Inflammatory macrophage treated with lipopolysaccharide for 1 hour (primary cell): Measurements from ENCODE around the gene CCDC30.
"Not testable (repeated sequence)": the region's sequence is repeated elsewhere in the genome, so short reads cannot be mapped to it uniquely, and the experiment has no call there.

ENCODE experiments used
- DNase-seq, 2 donors: peaks; one replicate each; pipeline ENCODE4 v3.0.0-alpha.2; 2020 to 2022

CCDC30 gene

GRCh38 chr1:42453386-42453785 is 9.7 kb upstream of the CCDC30 start:
- DNase-seq, result no peak

- DNase-seq, result no peak
These were observed 8.7 kb upstream of the CCDC30 start for GRCh38 chr1:42454403-42454802.

- peak; percentile 84 to 89 for DNase-seq
These were observed 6.9 kb upstream of the CCDC30 start, which contains the start of the genes PPCS and ZMYND12 for GRCh38 chr1:42456010-42456753. PPCS (plus strand) TSS chr1:42456543; CDS start chr1:42456566, 23 bp downstream. ZMYND12 (minus strand) TSS chr1:42456022; CDS start chr1:42455997, 25 bp downstream.

- peak; percentile 54 to 56 for DNase-seq
These were observed 6.4 kb upstream of the CCDC30 start for GRCh38 chr1:42456754-42457089.

- DNase-seq, result no peak
These were observed 1.9 kb upstream of the CCDC30 start for GRCh38 chr1:42461196-42461595.

GRCh38 chr1:42463921-42464320 is 835 bp downstream of the CCDC30 start:
- no peak for DNase-seq

GRCh38 chr1:42466030-42466429 is 2.9 kb downstream of the CCDC30 start:
- no peak for DNase-seq

- no peak for DNase-seq
These were observed 6.6 kb downstream of the CCDC30 start for GRCh38 chr1:42469727-42470126.

- DNase-seq, result no peak
These were observed 13.5 kb downstream of the CCDC30 start for GRCh38 chr1:42476605-42477004.

- DNase-seq, result not testable (repeated sequence)
These were observed 14.3 kb downstream of the CCDC30 start for GRCh38 chr1:42477354-42477753.

- no peak for DNase-seq
These were observed 14.7 kb downstream of the CCDC30 start for GRCh38 chr1:42477775-42478174.

GRCh38 chr1:42479621-42480020 is 16.5 kb downstream of the CCDC30 start:
- DNase-seq, result peak; percentile 49 to 68

GRCh38 chr1:42480921-42481320 is 17.8 kb downstream of the CCDC30 start:
- DNase-seq, result no peak

GRCh38 chr1:42482635-42483153 is 19.6 kb downstream of the CCDC30 start:
- DNase-seq, result no peak

- no peak for DNase-seq
These were observed 21.3 kb downstream of the CCDC30 start for GRCh38 chr1:42484382-42484781.

GRCh38 chr1:42490237-42490636 is 27.2 kb downstream of the CCDC30 start:
- DNase-seq, result no peak

GRCh38 chr1:42502031-42502430 is 38.9 kb downstream of the CCDC30 start:
- not testable (repeated sequence) for DNase-seq

GRCh38 chr1:42504535-42505128 is 41.5 kb downstream of the CCDC30 start:
- DNase-seq, result no peak

- no peak for DNase-seq
These were observed 43.5 kb downstream of the CCDC30 start for GRCh38 chr1:42506576-42506975.

- DNase-seq, result peak; percentile 6 to 68
These were observed 48.6 kb downstream of the CCDC30 start for GRCh38 chr1:42511581-42512155.

- DNase-seq, result no peak
These were observed 55.8 kb downstream of the CCDC30 start for GRCh38 chr1:42518908-42519307.

- no peak for DNase-seq
These were observed 60.1 kb downstream of the CCDC30 start for GRCh38 chr1:42523171-42523570.

- DNase-seq, result no peak
These were observed 61.2 kb downstream of the CCDC30 start for GRCh38 chr1:42524330-42524729.

- DNase-seq, result peak; percentile 59 to 69
These were observed 66.7 kb downstream of the CCDC30 start for GRCh38 chr1:42529724-42530181.
